GM20000 (cell line): Measurements from ENCODE around the gene GRID2.

Source experiments
- DNase-seq: peaks from one replicate; pipeline ENCODE4 v3.0.0; 2012; ENCODE audit warnings: low spot score
- CTCF ChIP-seq: IDR thresholded peaks from 2 replicates; pipeline ENCODE4 v1.5.1; 2012; ENCODE audit warnings: mild to moderate bottlenecking, control low read depth; ENCODE audit errors: extremely low read depth, missing control alignments

The GRID2 gene

GRCh38 chr4:93018243-93018642 is 714.5 kb downstream of the GRID2 start:
- no peak for DNase-seq
- no peak for TF ChIP-seq CTCF

GRCh38 chr4:93018806-93019205 is 715.0 kb downstream of the GRID2 start:
- no peak for DNase-seq
- TF ChIP-seq CTCF = no peak

- TF ChIP-seq CTCF = no peak
- no peak for DNase-seq
These were observed 726.0 kb downstream of the GRID2 start for GRCh38 chr4:93029769-93030168.

GRCh38 chr4:93030670-93031069 is 726.9 kb downstream of the GRID2 start:
- DNase-seq = no peak

GRCh38 chr4:93031431-93032098 is 727.8 kb downstream of the GRID2 start:
- DNase-seq = no peak
- no peak for TF ChIP-seq CTCF

More at GRCh38 chr4:93030670-93031069, 726.9 kb downstream of the GRID2 start:
- TF ChIP-seq CTCF = no peak

GRCh38 chr4:93042746-93043145 is 739.0 kb downstream of the GRID2 start:
- no peak for DNase-seq
- no peak for TF ChIP-seq CTCF

- TF ChIP-seq CTCF = no peak
- DNase-seq = no peak
These were observed 749.4 kb downstream of the GRID2 start for GRCh38 chr4:93053140-93053539.
